GM19463 (cell line): ENCODE measurements around the gene WDFY2.

Experiments used
- ATAC-seq: cut with Tn5 transposase; IDR thresholded peaks from one replicate; pipeline ENCODE4 v1.9.1; 2021; ENCODE audit warnings: mild to moderate bottlenecking, moderate library complexity; ENCODE audit not compliant: unreplicated experiment

The WDFY2 gene

DNA sequence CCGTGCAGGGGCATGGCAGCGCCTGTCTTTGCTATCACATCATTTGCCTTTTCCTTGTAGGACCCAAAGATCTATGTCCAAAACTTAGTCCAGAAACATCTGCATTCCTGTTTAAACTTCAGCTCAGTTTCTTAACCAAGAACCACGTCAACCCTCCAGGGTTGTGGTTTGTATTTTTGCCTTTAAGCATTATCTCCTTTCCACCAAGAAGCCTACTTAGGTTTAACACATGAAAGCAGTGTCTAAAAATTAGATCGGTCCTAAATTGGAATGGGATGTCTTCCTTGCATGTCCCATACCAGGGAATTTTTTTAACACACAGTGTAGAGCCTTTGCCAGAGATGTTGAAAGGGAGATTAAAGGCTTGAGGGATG, 180.9 kb downstream of the WDFY2 start:
- no peak for ATAC-seq

DNA sequence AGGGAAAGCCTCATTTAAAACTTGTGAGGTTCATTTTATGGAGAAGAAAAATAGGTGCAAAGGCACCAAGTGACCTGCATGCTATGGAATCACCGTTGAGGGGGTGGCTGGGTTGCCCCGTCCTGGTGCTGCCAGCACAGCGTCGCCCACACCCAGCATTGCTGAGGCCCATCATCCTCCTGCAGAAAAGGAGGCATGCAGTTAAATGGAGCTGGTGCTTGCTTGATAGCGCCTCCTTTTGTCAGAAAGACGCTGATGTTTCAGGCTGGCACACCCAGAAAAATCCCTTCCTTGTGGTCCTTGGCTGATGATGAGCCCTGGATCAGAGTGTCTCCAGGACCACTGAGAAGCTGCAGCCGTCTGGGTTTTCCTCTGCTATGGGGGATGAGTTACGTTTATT, 182.8 kb downstream of the WDFY2 start:
- no peak for ATAC-seq

DNA sequence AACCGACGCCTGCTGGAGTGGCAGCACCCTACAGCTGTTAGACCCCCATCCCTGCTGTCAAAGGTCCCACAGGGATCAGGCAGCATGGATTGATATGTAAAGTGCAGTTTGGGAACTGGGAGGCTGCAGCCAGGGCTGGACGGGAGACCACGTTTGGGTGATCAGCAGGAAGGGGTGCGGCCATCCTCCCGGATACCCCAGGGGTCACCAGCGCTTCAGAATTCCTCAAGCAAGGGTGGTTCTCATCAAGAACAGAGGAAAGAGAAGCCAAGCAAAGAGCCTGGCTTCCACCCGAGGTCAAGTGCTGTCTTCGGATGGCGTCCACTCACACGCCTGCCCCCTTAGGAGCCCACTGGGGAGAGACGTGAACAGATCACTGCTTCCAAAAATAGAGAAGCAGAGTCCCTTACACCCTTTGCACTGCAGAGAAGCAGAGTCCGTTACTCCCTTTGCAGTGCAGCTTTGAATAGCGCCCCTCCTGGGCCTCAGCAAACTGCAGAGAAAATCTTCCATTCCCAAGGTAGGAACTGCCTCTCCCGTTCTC, 184.2 kb downstream of the WDFY2 start:
- no peak for ATAC-seq

DNA sequence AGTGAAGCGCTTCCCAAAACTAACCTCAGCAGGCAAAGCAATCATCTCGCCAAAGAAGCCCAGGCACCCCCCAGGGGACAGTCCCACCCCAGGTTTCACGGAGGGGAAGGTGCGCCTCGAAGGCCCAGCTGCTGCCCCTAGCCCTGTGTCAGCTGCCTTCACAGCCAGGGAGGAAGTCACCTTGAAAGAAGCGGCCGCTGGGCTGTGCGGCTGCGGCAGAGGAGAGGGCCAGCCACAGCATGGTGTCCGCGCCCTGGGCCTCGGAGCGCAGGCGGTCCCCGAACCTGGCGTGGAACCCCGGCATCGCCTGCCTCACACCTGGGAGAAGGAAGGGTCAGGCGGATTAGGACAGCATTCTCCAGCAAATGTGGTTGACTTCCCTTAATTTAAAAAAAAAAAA, 184.7 kb downstream of the WDFY2 start:
- ATAC-seq: no peak

DNA sequence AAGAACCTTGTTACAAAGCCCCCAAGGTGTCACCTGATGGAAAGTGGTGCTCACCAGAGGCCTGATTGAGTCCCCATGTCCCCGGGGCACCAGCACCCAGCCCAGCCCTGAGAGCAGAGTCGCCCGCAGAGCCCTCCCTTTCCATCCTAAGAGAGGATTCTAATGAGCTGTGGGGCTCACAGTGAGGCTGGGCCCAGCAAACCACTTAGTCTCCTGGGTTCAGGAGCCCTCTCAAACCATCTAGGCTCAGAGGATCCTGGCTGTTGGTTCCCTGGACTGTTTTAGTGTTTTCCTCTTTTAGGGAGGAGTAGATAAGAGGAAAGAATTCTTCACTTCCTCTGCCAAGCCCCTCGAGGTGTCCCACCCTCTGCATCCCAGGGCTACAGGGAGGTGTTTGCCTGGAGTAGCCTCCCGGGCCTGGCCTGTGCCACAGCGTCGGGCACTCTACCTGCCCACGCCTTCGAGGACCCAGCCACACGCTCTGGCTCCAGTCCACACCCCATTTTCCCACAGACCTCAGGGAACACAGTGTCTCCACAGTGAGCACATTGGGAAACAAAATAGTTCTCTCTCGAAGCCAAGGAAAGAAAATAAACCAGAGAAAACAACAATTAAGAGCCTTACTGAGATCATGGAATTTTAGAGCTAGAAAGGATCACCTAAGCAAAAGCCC, 185.3 kb downstream of the WDFY2 start:
- ATAC-seq: no peak

DNA sequence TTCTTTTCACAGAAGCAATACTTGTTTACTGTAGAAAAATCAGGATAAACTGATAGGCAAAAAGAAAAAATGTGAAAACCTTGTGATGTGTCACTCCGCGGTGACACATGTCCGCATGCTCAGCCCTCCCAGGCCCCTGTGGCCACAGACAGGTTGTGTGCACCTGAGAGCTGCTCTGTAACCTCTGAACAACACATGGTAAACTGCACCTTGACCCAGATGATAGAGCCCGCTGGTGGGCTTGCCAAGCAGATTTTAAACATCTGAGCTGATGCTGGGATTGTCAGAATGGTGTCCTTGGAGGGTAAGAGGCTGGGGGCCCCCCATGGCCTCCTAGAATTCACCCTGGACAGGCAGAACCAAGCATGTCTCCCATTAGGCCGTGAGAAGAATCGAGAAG, 185.9 kb downstream of the WDFY2 start:
- no peak for ATAC-seq

DNA sequence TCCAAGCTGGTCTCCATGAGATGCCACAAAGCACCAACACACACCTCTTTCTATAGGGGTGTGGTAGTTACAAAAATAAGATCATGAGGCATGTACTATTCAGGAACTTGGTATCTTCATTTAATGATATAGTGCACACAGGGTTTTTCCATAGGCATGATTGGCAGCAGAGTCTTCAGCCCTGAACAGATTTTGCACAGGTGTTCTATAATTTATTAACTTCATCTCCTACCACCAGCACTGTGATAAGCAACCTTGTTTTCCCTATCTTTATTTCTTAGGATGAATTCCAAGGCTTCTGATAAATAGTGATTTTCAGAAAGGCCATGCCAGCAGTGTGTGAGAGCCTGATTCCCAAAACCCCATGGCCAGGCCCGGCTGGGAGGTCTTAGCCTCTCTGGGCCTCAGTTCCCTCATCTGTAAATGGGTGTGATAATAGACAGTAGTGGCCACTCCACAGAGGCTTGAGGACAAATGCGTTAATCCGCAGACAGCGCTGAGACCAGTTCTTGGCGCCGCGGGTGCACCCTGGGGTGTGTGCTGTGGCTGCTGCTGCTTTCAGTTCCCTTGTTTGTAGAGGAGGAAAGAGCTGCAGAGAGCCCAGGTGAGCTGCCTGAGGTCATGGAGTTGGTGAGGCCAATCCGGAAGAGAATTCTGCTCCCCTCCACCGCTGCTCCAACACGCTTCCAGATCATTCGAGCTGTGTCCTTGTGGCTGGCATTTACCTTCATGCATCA, 186.6 kb downstream of the WDFY2 start:
- no peak for ATAC-seq

DNA sequence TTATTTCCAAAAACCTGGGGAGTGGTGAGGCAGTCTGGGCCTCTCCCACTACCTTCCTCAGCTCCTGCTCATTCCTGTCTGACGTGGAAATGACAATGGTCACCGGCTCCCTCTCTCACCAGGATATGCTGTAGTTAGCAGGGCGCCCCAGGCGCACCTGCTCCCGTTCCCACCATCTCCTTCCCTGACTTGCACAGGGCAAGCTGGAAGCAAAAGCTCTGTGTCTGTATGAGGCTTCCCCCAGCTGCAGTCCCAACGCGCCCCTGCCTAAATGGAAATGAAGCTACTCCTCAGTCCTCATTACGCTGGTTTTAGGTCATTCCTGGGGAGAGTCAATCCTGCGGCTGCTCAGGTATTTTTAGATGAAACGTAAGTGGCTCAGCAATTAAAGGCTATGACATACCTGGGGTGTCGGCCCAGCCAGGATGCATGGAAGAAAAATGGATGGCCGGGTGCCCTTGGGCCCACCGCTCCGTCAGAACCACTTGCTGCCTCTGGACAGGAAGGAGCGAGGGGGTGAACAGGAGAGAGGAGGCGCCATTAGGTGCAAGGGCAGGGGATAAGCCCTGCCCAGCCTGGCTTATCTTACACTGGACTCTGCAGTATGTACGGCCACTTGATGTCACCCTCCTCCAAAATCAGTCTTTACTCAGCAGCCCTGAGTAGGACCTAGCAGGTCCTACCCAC, 187.3 kb downstream of the WDFY2 start:
- no peak for ATAC-seq

DNA sequence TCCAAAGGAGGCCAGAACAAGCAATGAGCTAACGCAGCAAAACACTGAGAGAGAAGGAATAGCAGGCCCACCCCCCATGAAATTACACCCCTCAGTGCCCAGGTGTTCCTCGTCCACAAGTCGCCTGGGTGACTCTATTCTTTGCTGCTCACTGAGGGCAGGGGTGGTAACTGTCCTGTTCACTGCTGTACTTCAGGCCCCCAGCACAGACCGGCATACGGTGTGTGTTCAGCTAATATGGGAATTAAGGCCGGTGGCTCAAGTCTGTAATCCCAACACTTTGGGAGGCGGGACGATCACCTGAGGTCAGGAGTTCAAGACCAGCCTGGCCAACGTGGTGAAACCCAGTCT, 187.8 kb downstream of the WDFY2 start:
- ATAC-seq: no peak

DNA sequence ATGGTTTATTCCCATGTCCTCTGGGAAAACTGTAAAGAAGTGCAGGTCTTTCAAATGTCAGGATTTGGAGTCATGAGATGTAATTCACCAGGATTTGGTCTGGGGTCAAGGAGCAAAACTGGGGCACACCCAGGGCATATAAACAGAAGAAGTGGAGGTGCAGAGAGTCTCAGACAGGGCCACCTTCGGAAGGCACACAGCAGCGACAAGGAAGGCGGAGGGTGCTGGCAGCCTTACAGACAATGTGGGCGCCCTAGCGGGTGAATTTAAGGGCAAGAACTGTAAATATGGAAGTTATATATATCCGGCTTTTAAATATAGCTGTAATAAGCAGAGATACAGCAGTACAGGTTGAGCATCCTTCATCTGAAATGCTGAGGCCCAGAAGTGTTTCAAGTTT, 188.5 kb downstream of the WDFY2 start:
- ATAC-seq: no peak

DNA sequence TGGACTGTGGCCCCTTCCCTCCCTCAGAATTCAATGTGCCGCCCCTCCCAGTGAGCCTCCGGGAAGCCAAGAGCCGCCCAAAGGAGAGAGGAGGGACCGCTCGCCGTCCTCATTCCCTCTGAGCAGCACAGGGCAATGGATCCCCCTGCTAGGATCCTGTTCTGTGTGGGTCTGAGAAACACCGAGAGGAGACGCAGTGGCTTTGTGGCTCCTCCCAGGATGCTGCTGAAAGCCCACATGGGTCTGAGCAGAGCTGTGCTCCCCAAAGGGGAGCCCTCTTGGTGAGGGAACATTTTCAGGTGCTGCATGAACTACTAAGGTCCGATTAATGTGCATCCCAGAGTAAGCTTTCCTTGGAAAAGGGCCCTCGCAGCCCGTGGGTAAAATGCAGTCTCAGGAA, 189.3 kb downstream of the WDFY2 start:
- no peak for ATAC-seq

DNA sequence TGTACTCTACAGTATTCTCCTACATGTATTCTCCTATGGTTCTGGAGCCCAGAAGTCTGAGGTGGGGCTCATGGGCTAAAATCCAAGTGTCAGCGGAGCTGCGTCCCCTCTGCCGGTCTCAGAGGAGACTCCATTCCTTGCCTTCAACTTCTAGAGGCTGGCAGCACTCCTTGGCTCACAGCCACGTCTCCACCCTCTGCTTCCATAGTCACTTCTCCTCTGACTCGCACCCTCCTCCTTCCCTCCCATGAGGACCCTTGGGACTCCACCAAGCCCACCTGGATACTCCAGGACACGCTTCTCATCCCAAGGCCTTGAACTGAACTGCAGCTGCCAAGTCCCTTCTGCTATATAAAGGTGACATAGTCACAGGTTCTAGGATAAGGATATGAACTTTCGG, 191.9 kb downstream of the WDFY2 start:
- ATAC-seq: no peak

DNA sequence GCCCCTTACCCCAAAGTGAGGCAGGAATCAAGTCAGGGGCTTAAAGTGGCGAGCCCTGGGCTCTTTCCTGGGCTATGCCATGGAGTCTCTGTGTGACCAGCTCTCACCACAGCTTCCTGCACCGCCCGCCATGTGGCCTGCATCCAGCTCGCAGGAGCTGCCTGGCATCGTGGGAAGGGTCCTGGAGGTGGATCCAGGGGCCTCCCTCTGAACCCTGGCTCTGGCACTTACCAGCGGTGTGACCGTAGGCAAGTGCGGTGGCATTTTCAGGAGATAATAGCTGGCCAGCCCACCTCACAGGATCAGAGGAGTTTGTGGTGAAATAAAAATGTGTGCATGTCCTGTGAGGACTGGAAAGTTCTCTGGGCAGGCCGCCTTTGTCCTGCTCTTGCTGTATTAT, 193.7 kb downstream of the WDFY2 start:
- ATAC-seq: no peak

DNA sequence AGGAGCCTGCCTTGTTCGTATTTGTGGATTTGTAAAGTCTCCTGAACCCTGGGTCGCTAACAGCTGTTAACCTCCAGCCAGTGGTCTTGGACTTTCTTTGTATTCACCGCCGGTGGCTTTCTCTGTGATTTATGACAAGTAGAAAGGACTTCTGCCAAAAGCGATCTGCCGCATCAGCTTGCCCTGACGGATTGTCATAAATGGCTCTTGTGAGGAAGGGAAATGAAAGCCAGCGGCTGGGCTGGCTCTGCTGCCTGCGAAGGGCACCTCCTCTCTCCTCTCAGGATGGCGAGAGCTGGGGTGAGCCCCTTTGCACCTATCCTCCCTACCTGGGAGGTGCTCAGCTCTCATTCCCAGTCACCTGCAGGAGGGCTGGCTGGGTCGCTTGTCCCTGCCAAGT, 194.1 kb downstream of the WDFY2 start:
- ATAC-seq: no peak

DNA sequence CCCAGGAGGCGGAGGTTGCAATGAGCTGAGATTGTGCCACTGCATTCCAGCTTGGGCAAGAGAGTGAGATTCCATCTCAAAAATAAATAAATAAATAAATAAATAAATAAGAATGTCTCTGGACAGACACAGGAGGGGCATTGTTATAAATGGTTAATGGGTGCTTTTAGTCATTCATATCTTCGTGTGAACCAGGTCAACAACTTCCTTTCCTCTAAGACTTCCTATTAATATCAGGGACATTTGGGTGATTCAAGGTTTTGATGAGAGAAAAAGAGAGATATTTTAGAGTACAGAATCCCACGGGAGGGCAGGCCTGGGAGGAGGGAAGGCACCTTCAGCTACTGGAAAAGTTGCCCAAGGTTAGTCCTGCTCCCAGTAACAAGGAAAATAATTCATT, 195.8 kb downstream of the WDFY2 start:
- ATAC-seq: no peak

DNA sequence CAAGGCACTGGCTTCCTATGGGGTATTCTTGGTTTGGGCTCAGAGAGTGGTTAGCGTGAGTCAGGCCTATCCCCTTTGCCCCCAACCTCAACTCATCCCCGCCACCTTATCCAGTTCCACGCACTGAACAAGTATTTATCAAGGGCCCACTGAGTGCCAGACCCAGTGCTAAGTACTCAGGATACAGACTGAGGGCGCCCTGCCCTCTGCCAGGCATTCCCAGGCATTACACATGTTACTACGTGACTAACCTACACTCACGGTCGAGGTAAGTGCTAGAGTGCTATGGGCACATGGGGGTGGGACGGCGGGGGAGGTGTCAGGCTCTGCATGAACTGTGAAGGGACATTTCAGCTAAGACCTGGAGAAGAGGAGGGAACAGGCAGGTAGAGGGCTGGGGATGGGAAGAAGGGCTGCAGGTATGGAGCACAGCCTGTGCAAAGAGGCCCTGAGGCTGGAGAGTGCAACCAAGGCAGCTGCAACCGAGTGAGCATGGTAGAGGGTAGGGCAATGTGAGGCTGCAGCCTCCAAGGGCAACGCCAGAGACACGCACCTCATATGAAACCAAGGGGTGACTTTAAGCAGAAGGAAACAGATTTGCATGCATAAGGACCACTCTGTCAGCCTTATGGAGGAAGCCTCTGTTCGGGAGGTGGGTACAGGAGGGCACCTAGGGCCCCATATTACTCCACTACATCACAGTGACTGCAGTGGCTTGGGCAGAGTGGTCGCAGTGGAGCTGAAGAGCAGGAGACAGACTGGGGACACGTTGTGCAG, 197.2 kb downstream of the WDFY2 start:
- peak; percentile 89 for ATAC-seq

DNA sequence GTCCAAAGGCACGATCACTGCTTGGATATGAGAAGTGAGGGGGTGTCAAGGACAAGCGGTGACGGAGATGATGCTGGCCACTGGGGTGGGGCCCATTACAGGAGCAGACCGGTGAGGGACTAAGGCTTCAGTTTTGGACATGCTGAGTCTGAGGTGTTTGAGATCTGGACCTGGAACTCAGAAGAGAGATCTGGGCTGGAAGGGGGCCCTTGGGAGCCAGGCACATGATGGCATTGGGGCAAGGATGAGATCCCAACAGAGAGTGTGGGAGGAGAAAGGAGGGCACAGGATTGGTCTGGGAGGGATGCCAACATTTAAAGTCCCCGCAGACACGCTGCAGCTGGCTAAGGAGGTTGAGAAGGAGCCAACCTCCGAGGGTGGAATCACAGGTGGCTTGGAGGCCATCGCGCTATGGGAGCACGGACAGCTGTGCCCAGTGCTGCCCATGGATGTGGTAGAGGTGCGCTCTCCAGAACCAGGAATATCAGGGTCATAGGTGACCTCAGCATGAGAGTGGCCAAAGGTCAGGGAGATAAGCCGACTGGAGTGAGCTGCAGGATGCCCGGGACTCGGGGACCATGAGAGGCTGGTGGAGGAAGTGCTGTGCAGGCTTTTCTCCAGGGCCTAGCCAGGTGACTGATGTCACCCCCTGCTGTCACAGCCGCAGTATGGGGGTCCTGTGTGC, 197.9 kb downstream of the WDFY2 start:
- no peak for ATAC-seq

DNA sequence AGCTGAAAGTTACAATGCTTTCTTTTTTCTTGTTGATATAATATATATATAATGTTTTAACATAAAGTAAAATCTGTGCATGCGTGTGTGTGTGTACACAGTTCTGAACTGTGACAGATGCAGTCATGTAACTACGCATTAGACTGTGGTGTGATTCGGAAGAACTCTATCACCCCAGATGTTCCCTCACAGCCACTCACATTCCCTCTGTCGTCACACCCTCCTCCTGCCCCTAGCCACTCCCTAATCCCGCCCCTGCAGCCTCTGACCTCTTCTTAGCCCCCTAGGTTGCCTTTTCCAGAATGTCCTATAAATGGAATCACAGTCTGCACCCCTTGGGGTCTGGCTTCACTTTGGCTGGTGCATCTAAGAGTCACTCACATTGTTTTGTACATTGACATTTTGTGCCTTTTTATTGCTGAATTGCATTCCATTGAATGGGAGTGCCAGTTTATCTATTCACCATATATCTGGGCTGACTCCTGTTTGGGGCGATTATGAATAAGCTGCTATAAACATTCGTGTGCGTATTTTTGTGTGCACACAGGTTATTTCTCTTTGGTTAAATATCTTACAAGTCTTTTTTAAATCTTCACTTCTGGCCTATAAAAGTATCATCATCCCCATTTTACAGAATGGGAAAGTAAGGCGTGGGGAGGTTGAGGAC, 199.3 kb downstream of the WDFY2 start:
- no peak for ATAC-seq

DNA sequence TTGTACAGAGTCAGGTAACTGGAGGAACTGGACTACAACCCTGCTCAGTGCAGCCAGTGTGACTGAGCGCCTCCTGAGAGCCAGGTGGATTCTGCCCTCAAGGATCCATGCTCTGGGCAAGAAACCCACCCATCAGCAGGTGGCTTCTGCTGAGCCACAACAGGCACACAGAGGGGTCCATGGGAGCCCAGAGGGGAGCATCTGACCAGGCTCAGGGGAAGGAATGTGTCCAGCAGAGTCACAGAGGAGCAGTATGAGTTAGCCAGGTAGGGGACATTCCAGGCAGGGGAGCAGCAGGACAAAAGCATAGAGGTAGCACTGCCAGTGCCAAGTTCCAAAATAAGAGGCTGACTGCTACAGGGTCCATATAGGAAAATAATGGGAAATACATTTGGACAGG, 199.8 kb downstream of the WDFY2 start:
- ATAC-seq: no peak

DNA sequence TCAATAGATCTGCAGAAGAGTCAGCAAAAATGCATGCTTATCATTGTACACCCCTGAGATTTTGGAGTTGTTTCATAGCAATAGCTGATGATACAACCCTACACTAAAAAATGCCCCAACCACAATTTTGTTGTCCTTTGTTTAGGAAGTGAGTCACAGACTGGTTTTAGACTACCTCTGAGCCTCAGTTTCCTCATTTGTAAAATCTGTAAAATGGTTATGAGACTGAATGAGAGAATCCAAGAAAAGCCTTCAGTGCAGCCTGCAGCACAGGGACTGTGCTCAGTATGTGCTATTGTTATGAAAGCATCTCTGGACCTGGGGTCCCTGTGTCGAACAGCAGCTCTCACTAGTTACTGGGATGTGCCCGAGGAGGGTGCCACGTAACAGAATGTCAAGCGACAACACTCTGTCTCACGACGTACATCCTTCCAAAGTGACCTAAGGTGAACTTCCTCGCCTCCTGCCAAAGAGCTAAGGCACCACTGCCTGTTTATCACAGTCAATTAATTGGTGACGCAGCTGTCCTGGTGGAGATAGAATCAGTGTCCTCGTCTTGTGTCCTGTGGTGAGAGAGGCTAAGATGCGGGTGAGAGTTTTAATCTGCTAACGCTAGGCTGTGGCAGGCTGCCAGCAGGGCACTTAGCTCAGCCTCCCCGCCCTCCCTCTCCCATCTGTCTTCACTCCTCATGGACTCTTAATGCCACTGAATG, 201.6 kb downstream of the WDFY2 start:
- ATAC-seq: no peak
